Hepatocyte (in vitro differentiated cells): Measurements from ENCODE around the gene CLCN4. TPM values are rescaled to one million over a fixed set of nuclear protein-coding genes. Genes with fewer than 3 reads are reported as not detected.

Experiments used
- DNase-seq: peaks from one replicate; pipeline ENCODE4 v3.0.0-alpha.2; 2016; ENCODE audit warnings: low spot score
- H2AFZ ChIP-seq: fragments of 200-600 bp; sonication (generic); 2 replicates; pipeline ENCODE4 v1.6.0; 2016; ENCODE audit warnings: antibody characterized with exemption, mild to moderate bottlenecking
- H3K27ac ChIP-seq: fragments of 200-600 bp; sonication (generic); 2 replicates; pipeline ENCODE4 v1.5.1; 2016; ENCODE audit warnings: mild to moderate bottlenecking
- H3K27me3 ChIP-seq: fragments of 200-600 bp; sonication (generic); 2 replicates; pipeline ENCODE4 v1.6.1; 2016
- H3K36me3 ChIP-seq: fragments of 200-600 bp; sonication (generic); replicated peaks from 2 replicates; pipeline ENCODE4 v1.5.1; 2016; ENCODE audit warnings: low read depth; ENCODE audit not compliant: insufficient read depth
- H3K4me1 ChIP-seq: fragments of 200-600 bp; sonication (generic); 2 replicates; pipeline ENCODE4 v1.5.1; 2016; ENCODE audit warnings: mild to moderate bottlenecking, moderate library complexity; ENCODE audit not compliant: insufficient read depth
- H3K4me2 ChIP-seq: fragments of 200-600 bp; sonication (generic); 2 replicates; pipeline ENCODE4 v1.6.0; 2016
- H3K4me3 ChIP-seq: fragments of 200-600 bp; sonication (generic); 2 replicates; pipeline ENCODE4 v1.5.1; 2016; ENCODE audit warnings: mild to moderate bottlenecking
- H3K79me2 ChIP-seq: fragments of 200-600 bp; sonication (generic); 2 replicates; pipeline ENCODE4 v1.6.0; 2017; ENCODE audit warnings: mild to moderate bottlenecking
- H3K9me2 ChIP-seq: fragments of 200-600 bp; sonication (generic); replicated peaks from 2 replicates; pipeline ENCODE4 v1.6.0; 2017; ENCODE audit warnings: mild to moderate bottlenecking; ENCODE audit not compliant: insufficient read depth
- H3K9me3 ChIP-seq: fragments of 200-600 bp; sonication (generic); 2 replicates; pipeline ENCODE4 v1.5.1; 2016; ENCODE audit warnings: low read depth, mild to moderate bottlenecking
- H4K20me1 ChIP-seq: fragments of 200-600 bp; sonication (generic); 2 replicates; pipeline ENCODE4 v1.6.0; 2016; ENCODE audit warnings: mild to moderate bottlenecking; ENCODE audit not compliant: insufficient read depth, poor library complexity, severe bottlenecking
- EZH2 ChIP-seq: fragments of 200-600 bp; sonication (generic); IDR thresholded peaks from 2 replicates; pipeline ENCODE4 v1.6.1; 2016; ENCODE audit warnings: antibody characterized with exemption, mild to moderate bottlenecking, borderline replicate concordance
- EZH2phosphoT487 ChIP-seq: fragments of 200-600 bp; sonication (generic); IDR thresholded peaks from one replicate; pipeline ENCODE4 v1.6.1; 2018; ENCODE audit warnings: antibody characterized with exemption, mild to moderate bottlenecking, low read depth, moderate library complexity; ENCODE audit not compliant: unreplicated experiment, severe bottlenecking
- WGBS: methylation state at CpG from one replicate; pipeline ENCODE4 v1.1.6; 2016; ENCODE audit warnings: low lambda C conversion rate; ENCODE audit errors: missing lambda C conversion rate; 5-methylcytosine and 5-hydroxymethylcytosine counted together
- polyA plus RNA-seq: library from polyadenylated mRNA; unstranded; fragments of >200 nt; fragmentation: Nextera tagmentation; extraction: Ambion mirVana; gene quantifications from 2 replicates; pipeline ENCODE4 v1.2.1, GENCODE V29; 2016
- total RNA-seq: library from RNA; depleted of rRNA; stranded (reverse); fragments of >200 nt; gene quantifications from 2 replicates; pipeline ENCODE4 v1.2.3, GENCODE V29; 2014
- TF ChIP-seq, protein P1 (sequence below): fragments of 200-600 bp; sonication (generic); IDR thresholded peaks from 2 replicates; pipeline ENCODE4 v1.5.1; 2016; ENCODE audit warnings: antibody characterized with exemption, mild to moderate bottlenecking; ENCODE audit not compliant: poor library complexity

CLCN4 gene
- total and polyA plus RNA-seq, 2 experiments from 2014 or later = 2.2 to 3.8 TPM

- no peaks in the 10 kb centered on the region for H3K4me1 ChIP-seq
- WGBS = 88% methylated on average over 4 of the region's 4 CpGs
- H2AFZ ChIP-seq = no peak overlapping the region
- TF ChIP-seq EZH2phosphoT487 (no peak), EZH2 (no peak)
- TF ChIP-seq, protein P1, sequence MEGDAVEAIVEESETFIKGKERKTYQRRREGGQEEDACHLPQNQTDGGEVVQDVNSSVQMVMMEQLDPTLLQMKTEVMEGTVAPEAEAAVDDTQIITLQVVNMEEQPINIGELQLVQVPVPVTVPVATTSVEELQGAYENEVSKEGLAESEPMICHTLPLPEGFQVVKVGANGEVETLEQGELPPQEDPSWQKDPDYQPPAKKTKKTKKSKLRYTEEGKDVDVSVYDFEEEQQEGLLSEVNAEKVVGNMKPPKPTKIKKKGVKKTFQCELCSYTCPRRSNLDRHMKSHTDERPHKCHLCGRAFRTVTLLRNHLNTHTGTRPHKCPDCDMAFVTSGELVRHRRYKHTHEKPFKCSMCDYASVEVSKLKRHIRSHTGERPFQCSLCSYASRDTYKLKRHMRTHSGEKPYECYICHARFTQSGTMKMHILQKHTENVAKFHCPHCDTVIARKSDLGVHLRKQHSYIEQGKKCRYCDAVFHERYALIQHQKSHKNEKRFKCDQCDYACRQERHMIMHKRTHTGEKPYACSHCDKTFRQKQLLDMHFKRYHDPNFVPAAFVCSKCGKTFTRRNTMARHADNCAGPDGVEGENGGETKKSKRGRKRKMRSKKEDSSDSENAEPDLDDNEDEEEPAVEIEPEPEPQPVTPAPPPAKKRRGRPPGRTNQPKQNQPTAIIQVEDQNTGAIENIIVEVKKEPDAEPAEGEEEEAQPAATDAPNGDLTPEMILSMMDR = no peak
- no peaks in the 10 kb centered on the region for H3K27me3 ChIP-seq
- H4K20me1 ChIP-seq = no peaks in the 10 kb centered on the region
- H3K9me3 ChIP-seq = no peaks in the 10 kb centered on the region
- no peaks in the 10 kb centered on the region for H3K79me2 ChIP-seq
- H3K4me2 ChIP-seq = no peak overlapping the region
- DNase-seq = no peak
- no peaks in the 10 kb centered on the region for H3K9me2 ChIP-seq
- H3K36me3 ChIP-seq = no peaks in the 10 kb centered on the region
- no peak overlapping the region for H3K4me3 ChIP-seq
- H3K27ac ChIP-seq = no peak overlapping the region
These were observed 38.6 kb downstream of the CLCN4 start for GRCh38 chrX:10195425-10195824.

- Histone ChIP-seq H3K4me1 (no peaks in the 10 kb centered on the region), H3K9me2 (no peaks in the 10 kb centered on the region), H2AFZ (no peak overlapping the region), H3K27me3 (no peaks in the 10 kb centered on the region), H3K27ac (no peak overlapping the region), H3K4me3 (no peak overlapping the region), H3K36me3 (no peaks in the 10 kb centered on the region), H3K9me3 (no peaks in the 10 kb centered on the region), H4K20me1 (no peaks in the 10 kb centered on the region), H3K79me2 (no peaks in the 10 kb centered on the region), H3K4me2 (no peak overlapping the region)
- DNase-seq = no peak
- no peak for TF ChIP-seq EZH2
- no peak for TF ChIP-seq EZH2phosphoT487
- TF ChIP-seq, protein P1 = no peak
These were observed 39.2 kb downstream of the CLCN4 start for GRCh38 chrX:10195947-10196346.

- H3K9me3 ChIP-seq = no peaks in the 10 kb centered on the region
- H3K79me2 ChIP-seq = no peaks in the 10 kb centered on the region
- no peaks in the 10 kb centered on the region for H3K36me3 ChIP-seq
- TF ChIP-seq EZH2 = no peak
- TF ChIP-seq EZH2phosphoT487 = no peak
- TF ChIP-seq, protein P1 = no peak
- H3K9me2 ChIP-seq = no peaks in the 10 kb centered on the region
- 80% methylated on average over 18 of the region's 18 CpGs for WGBS
- H2AFZ ChIP-seq = no peak overlapping the region
- no peaks in the 10 kb centered on the region for H4K20me1 ChIP-seq
- no peak overlapping the region for H3K27ac ChIP-seq
- DNase-seq = no peak
- H3K4me1 ChIP-seq = no peaks in the 10 kb centered on the region
- no peak overlapping the region for H3K4me3 ChIP-seq
- no peak overlapping the region for H3K4me2 ChIP-seq
- H3K27me3 ChIP-seq = no peaks in the 10 kb centered on the region
These were observed 40.8 kb downstream of the CLCN4 start for GRCh38 chrX:10197279-10198210.
